ENCODE results near the gene PACRG.

DNA sequence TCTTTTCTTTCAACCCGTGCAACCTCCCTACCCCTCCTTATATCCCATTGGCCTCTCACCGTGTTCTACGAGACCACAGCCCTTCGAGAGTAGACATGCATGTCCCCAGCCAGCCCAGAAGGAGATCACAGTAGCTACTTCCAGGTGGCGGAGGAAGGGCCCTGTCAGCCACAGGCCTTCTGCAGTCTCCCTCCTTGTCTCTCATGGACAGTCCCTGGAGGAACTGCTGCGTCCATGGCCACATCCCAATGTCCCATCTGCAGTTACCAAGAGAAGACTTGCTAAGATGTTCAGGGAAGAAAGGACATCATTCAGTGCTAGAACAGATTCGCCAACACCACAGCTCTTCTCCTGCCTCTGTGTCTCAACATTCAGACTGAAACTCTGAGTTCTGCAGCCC, 625.2 kb downstream of the PACRG start:
- TF ChIP-seq, protein P1, sequence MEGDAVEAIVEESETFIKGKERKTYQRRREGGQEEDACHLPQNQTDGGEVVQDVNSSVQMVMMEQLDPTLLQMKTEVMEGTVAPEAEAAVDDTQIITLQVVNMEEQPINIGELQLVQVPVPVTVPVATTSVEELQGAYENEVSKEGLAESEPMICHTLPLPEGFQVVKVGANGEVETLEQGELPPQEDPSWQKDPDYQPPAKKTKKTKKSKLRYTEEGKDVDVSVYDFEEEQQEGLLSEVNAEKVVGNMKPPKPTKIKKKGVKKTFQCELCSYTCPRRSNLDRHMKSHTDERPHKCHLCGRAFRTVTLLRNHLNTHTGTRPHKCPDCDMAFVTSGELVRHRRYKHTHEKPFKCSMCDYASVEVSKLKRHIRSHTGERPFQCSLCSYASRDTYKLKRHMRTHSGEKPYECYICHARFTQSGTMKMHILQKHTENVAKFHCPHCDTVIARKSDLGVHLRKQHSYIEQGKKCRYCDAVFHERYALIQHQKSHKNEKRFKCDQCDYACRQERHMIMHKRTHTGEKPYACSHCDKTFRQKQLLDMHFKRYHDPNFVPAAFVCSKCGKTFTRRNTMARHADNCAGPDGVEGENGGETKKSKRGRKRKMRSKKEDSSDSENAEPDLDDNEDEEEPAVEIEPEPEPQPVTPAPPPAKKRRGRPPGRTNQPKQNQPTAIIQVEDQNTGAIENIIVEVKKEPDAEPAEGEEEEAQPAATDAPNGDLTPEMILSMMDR (optimal IDR thresholded peaks at IDR 0.05 in 1 of 3, IDR thresholded peaks at IDR 0.05 in 1 of 3, conservative IDR thresholded peaks at IDR 0.05 in 1 of 3; ENCODE audit: extremely low read depth in 1 of 3, insufficient read depth in 2 of 3, low read length in 3 of 3), result no peak
- TF ChIP-seq EZH2 (IDR thresholded peaks at IDR 0.05; ENCODE audit: low read length), result no peak
